GM19240 (cell line): Measurements from ENCODE around the gene SAMD14.

ENCODE experiments used
- DNase-seq: peaks from one replicate; pipeline ENCODE4 v3.0.0; 2011; ENCODE audit warnings: low spot score; ENCODE audit not compliant: insufficient read length

SAMD14 gene

GRCh38 chr17:50133769-50134099, 3.8 kb upstream of the SAMD14 start:
- DNase-seq, result no peak

- no peak for DNase-seq
Observed at GRCh38 chr17:50133028-50133768, 3.2 kb upstream of the SAMD14 start.

DNA sequence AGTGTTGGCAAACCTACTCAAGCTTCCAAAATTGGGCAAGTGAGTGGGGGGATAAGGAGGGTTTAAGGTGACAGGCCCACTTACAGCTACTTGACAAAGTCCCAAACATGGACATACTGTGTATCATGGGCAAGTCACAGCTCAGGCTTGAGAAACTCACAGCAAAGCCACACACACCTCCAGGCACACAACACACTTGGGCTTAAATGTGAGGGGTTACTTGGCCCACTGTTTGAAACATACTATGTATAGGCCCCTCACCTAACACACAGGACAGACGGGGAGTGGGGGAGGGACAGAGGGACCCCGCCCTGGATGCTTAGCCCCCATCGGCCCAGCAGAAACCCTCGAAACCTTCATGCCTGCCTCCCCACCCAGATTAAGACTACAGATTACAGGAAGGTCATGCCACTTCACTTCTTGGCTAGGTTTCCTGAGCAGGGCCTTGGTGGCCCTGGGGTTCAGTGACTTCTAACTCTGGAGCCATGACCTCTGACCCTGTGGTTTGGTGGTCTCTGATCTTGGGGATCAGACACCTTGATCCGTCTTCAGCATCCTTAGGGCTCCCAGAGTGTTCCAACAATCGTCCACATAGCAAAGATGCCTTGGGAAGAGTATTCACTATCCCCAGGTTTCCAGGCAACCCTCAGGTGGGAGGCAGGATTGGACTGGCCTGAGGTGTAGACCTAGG, 2.3 kb upstream of the SAMD14 start:
- DNase-seq, result no peak

GRCh38 chr17:50130559-50131305, 772 bp upstream of the SAMD14 start:
- DNase-seq, result no peak

DNA sequence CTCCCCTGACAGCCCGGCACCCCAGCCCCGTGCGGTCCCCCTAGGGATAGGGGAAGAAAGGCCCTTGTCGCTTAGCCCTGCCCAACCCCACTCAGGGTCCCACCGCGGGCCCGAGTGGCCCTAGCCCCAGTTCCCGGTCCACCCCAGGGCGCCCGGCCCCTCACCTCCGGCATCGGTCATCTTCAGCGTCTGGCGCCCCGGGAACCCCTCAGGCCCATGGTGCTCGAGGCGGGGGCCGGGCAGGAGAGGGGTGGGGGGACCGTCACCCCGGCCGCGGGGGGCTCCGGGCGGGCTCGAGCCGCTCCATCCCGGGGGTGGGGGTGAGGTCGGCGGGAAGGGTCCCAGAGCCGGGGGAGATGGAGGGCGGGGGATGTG, 620 bp downstream of the SAMD14 start:
- no peak for DNase-seq

DNA sequence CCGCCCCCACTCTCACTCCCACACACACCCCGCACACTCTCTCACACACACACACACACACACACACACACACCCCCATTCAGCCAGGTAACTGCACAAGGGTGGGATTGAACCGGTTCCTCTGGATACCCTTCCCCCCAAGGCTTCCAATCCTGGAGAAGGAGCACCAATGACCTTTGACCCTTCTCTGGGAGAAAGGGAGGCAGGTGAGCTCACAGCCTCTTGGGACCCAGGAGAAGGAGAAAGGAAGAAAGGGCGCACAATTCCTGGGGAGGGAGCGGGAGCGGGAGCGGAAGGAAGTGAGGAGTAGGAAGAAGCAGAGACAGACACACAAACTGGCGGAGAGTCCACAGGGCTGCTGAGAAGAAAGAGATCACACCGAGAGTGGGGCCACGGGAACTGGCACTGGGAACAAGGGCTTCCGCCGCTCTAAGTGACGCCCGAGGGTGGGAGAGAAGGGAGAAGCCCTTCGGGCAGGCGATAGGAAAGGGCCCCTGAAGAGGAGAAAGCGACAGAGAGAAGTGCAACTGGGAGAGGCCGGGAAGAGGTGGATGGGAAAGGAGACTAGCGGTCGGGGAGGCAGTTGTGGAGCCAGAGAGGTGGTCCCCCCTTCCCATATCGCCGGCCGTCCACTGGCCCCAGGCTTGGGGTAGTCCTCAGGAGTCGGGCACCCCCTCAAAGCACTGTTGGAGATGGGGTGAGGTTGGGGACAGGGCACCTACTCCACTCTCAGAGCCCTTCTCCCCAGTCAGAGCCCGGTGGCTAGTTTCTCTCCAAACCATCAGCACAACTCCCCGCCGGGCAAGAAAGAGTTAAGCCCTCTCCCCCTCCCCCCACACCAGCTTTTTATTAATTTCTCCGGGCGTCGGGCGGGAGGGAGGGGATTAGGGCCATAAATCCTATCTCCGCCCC, 1.3 kb downstream of the SAMD14 start:
- DNase-seq, result no peak

GRCh38 chr17:50127697-50128361, 2.1 kb downstream of the SAMD14 start:
- no peak for DNase-seq

- DNase-seq, result no peak
Observed at GRCh38 chr17:50125420-50125997, 4.5 kb downstream of the SAMD14 start.

- DNase-seq, result no peak
Observed at GRCh38 chr17:50123649-50124349, 6.2 kb downstream of the SAMD14 start.

DNA sequence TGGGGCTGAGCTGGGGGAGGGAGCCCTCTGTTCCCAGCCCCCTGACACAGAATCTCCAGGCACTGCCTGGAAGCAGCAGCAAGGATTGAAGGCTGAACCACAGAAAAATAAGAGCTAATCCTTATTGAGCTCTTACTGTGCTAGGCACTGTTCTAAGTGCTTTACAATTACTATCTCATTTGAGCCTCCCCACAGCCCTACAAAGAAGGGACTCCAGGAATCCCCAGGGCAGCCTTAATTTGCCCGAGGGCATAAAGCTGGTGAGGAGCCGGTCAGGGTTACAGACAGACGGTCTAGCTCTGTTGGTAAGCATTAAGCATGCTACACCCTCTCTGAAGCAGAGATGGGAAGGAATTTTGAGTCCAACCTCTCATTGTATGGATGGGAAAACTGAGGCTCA, 7.0 kb downstream of the SAMD14 start:
- no peak for DNase-seq

DNA sequence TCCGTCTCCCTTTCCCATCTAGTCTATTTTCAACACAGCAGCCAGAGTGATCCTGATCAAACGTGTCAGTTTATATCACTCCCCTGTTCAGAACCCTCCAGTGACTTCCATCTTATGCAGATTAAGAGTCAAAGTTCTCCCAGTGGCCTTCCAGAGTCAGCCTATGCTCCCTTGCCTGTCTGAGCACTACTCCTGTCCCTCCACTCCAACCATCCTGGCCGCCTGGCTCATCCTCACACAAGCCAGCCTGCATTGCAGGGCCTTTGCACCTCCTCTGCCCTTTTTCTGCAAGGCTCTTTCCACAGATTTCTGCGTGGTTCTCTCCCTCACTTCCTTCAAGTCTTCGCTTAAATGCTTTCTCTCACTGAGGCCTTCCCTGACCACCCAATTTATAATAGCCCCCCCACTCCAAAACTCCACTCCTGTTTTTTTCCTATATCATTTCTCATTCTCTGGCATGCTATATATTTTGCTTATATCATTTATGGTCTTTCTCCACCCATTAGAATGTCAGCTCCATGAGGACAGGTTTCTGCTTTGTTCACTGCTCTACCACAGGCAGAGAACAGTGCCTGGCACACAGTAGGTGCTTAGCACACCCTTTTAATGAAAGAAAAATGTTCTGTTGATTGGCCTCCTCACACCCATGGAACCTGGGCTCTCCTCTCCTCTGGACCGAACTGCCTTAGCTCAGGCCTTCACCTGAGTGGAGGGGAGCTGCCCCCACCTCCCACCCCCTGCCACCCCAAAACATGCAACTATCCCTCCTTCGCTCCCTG, 9.3 kb downstream of the SAMD14 start:
- no peak for DNase-seq

DNA sequence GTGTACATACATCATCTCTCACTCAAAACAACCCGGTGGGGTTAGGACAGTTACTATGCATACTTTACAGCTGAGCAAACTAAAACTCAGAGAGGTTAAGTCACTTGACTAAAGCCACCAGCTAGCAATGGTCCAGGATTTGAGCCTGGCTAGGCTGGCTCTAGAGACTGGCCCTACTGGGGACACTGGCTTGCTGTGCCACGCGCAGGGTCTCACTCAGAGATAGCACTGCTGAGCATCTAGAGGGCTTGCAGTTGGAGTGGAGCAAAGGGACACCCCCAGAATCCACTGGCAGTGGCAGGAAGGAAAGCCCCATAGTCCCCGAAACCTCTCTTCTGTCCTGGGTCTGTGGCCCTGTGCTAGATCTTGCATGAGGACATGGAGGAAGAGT, 11.1 kb downstream of the SAMD14 start:
- no peak for DNase-seq

- no peak for DNase-seq
Observed at GRCh38 chr17:50118076-50118827, 11.7 kb downstream of the SAMD14 start.

- DNase-seq, result peak; percentile 57
Observed at GRCh38 chr17:50117202-50118051, 12.5 kb downstream of the SAMD14 start.

- no peak for DNase-seq
Observed at GRCh38 chr17:50115756-50116155, 14.2 kb downstream of the SAMD14 start.

GRCh38 chr17:50114849-50115357, 15.1 kb downstream of the SAMD14 start:
- peak; percentile 35 for DNase-seq

GRCh38 chr17:50114401-50114800, 15.6 kb downstream of the SAMD14 start:
- DNase-seq, result no peak
